Measurements from ENCODE around the gene DLEC1.

GRCh38 chr3:38038447-38038911 is 529 bp upstream of the DLEC1 start:
- TF ChIP-seq CTCF (conservative IDR thresholded peaks at IDR 0.05 in 1 of 2, IDR thresholded peaks at IDR 0.05 in 1 of 2; ENCODE audit: low read depth in 1 of 2, low read length in 2 of 2) (no peak), EZH2 (IDR thresholded peaks at IDR 0.05; ENCODE audit: low read length, missing control alignments) (no peak)
